ENCODE data around the gene METTL21C. TPM values are rescaled to one million over a fixed set of nuclear protein-coding genes. Genes with fewer than 3 reads are reported as not detected.
A peak's percentile ranks its signal among the peaks of the same experiment; 100 is the strongest.

Gene METTL21C
- under 1 TPM in 1 of 4 donors, not detected in 3; 0.04 TPM for polyA plus RNA-seq
- long read RNA-seq, donor 1: 0 reads
- long read RNA-seq, donor 2: 0 reads
- long read RNA-seq, donor 3: 0 reads
- long read RNA-seq, donor 4: 0 reads
- long read RNA-seq, donor 5: 0 reads
- long read RNA-seq, donor 6: 0 reads
- long read RNA-seq, donor 7: 0 reads
- long read RNA-seq, donor 8: 0 reads
- long read RNA-seq, donor 9: 0 reads
- long read RNA-seq, donor 10: 0 reads

GRCh38 chr13:102694937-102695336, at the start of gene METTL21C:
TSS of gene METTL21C (minus strand) at chr13:102695044. CDS start at chr13:102694498, 546 bp downstream.
- Histone ChIP-seq H3K36me3 (ENCODE audit: control insufficient read depth in 3 of 3, insufficient read depth in 2 of 3, low read depth in 1 of 3, low read length in 3 of 3) (no peaks in the 10 kb centered on the region), H3K27ac (ENCODE audit: low read depth in 1 of 3, low read length in 2 of 3) (no peak within 1 kb of the TSS), H3K4me3 (ENCODE audit: low read depth in 1 of 3, low read length in 3 of 3) (no peak within 1 kb of the TSS), H3K27me3 (ENCODE audit: control insufficient read depth in 3 of 3, insufficient read depth in 3 of 3, low read length in 3 of 3) (peaks cover 0 to 23% (median 7%) of the 10 kb centered on the region in 3 donors), H3K4me1 (ENCODE audit: control insufficient read depth in 3 of 3, insufficient read depth in 2 of 3, low read depth in 1 of 3, low read length in 2 of 3) (no peaks in the 10 kb centered on the region), H3K9me3 (ENCODE audit: control insufficient read depth in 2 of 2, insufficient read depth in 1 of 2, low read depth in 1 of 2, low read length in 1 of 2) (peaks cover 0 to 11% of the 10 kb centered on the region in 2 donors)
- DNase-seq (no peak), FAIRE-seq (no peak)
- WGBS, 3 donors: 79 to 82% (median 82%) methylated on average over 6 of the region's 6 CpGs

GRCh38 chr13:102742506-102742905, 47.7 kb upstream of the METTL21C start:
- no peaks in the 10 kb centered on the region for H3K4me1 ChIP-seq (ENCODE audit: control insufficient read depth in 3 of 3, insufficient read depth in 2 of 3, low read depth in 1 of 3, low read length in 2 of 3)
- DNase-seq (peak in 1 of 2 donors; percentile 10), FAIRE-seq (no peak)
- H3K36me3 ChIP-seq (ENCODE audit: control insufficient read depth in 3 of 3, insufficient read depth in 2 of 3, low read depth in 1 of 3, low read length in 3 of 3): no peaks in the 10 kb centered on the region
- H3K4me3 ChIP-seq (ENCODE audit: low read depth in 1 of 3, low read length in 3 of 3): no peak overlapping the region
- no peak overlapping the region for H3K27ac ChIP-seq (ENCODE audit: low read depth in 1 of 3, low read length in 2 of 3)
- H3K27me3 ChIP-seq (ENCODE audit: control insufficient read depth in 3 of 3, insufficient read depth in 3 of 3, low read length in 3 of 3): no peaks in the 10 kb centered on the region
- peaks cover 0 to 3% of the 10 kb centered on the region in 2 donors for H3K9me3 ChIP-seq (ENCODE audit: control insufficient read depth in 2 of 2, insufficient read depth in 1 of 2, low read depth in 1 of 2, low read length in 1 of 2)

- Histone ChIP-seq H3K27ac (ENCODE audit: low read depth in 1 of 3, low read length in 2 of 3) (no peak overlapping the region), H3K9me3 (ENCODE audit: control insufficient read depth in 2 of 2, insufficient read depth in 1 of 2, low read depth in 1 of 2, low read length in 1 of 2) (peaks cover 0 to 3% of the 10 kb centered on the region in 2 donors), H3K4me1 (ENCODE audit: control insufficient read depth in 3 of 3, insufficient read depth in 2 of 3, low read depth in 1 of 3, low read length in 2 of 3) (no peaks in the 10 kb centered on the region), H3K4me3 (ENCODE audit: low read depth in 1 of 3, low read length in 3 of 3) (no peak overlapping the region), H3K36me3 (ENCODE audit: control insufficient read depth in 3 of 3, insufficient read depth in 2 of 3, low read depth in 1 of 3, low read length in 3 of 3) (no peaks in the 10 kb centered on the region), H3K27me3 (ENCODE audit: control insufficient read depth in 3 of 3, insufficient read depth in 3 of 3, low read length in 3 of 3) (no peaks in the 10 kb centered on the region)
- 45 to 57% (median 52%) methylated on average over 1 of the region's 1 CpG for WGBS, 3 donors
- peak in 1 of 2 donors; percentile 5 for DNase-seq
- no peak for FAIRE-seq
These were observed 47.3 kb upstream of the METTL21C start for GRCh38 chr13:102742101-102742500.

- Histone ChIP-seq H3K27me3 (ENCODE audit: control insufficient read depth in 3 of 3, insufficient read depth in 3 of 3, low read length in 3 of 3) (no peaks in the 10 kb centered on the region), H3K27ac (ENCODE audit: low read depth in 1 of 3, low read length in 2 of 3) (no peak overlapping the region), H3K36me3 (ENCODE audit: control insufficient read depth in 3 of 3, insufficient read depth in 2 of 3, low read depth in 1 of 3, low read length in 3 of 3) (no peaks in the 10 kb centered on the region), H3K4me1 (ENCODE audit: control insufficient read depth in 3 of 3, insufficient read depth in 2 of 3, low read depth in 1 of 3, low read length in 2 of 3) (no peaks in the 10 kb centered on the region), H3K9me3 (ENCODE audit: control insufficient read depth in 2 of 2, insufficient read depth in 1 of 2, low read depth in 1 of 2, low read length in 1 of 2) (no peaks in the 10 kb centered on the region), H3K4me3 (ENCODE audit: low read depth in 1 of 3, low read length in 3 of 3) (no peak overlapping the region)
- peak in 1 of 2 donors; percentile 7 for DNase-seq
- no peak for FAIRE-seq
- WGBS, 3 donors: 23 to 35% (median 25%) methylated on average over 8 of the region's 8 CpGs
These were observed 34.9 kb upstream of the METTL21C start for GRCh38 chr13:102729560-102730270.

GRCh38 chr13:102726430-102726829, 31.6 kb upstream of the METTL21C start:
- no peak for FAIRE-seq
- peak; percentile 11 to 26 for DNase-seq
- H3K4me3 ChIP-seq (ENCODE audit: low read depth in 1 of 3, low read length in 3 of 3): no peak overlapping the region
- no peaks in the 10 kb centered on the region for H3K9me3 ChIP-seq (ENCODE audit: control insufficient read depth in 2 of 2, insufficient read depth in 1 of 2, low read depth in 1 of 2, low read length in 1 of 2)
- no peak overlapping the region for H3K27ac ChIP-seq (ENCODE audit: low read depth in 1 of 3, low read length in 2 of 3)
- no peaks in the 10 kb centered on the region for H3K36me3 ChIP-seq (ENCODE audit: control insufficient read depth in 3 of 3, insufficient read depth in 2 of 3, low read depth in 1 of 3, low read length in 3 of 3)
- no peaks in the 10 kb centered on the region for H3K4me1 ChIP-seq (ENCODE audit: control insufficient read depth in 3 of 3, insufficient read depth in 2 of 3, low read depth in 1 of 3, low read length in 2 of 3)
- 50 to 80% (median 62%) methylated on average over 2 of the region's 2 CpGs for WGBS, 3 donors
- no peaks in the 10 kb centered on the region for H3K27me3 ChIP-seq (ENCODE audit: control insufficient read depth in 3 of 3, insufficient read depth in 3 of 3, low read length in 3 of 3)

GRCh38 chr13:102724923-102725322, 30.1 kb upstream of the METTL21C start:
- FAIRE-seq (no peak), DNase-seq (peak; percentile 14 to 26)
- H3K9me3 ChIP-seq (ENCODE audit: control insufficient read depth in 2 of 2, insufficient read depth in 1 of 2, low read depth in 1 of 2, low read length in 1 of 2): no peaks in the 10 kb centered on the region
- H3K27me3 ChIP-seq (ENCODE audit: control insufficient read depth in 3 of 3, insufficient read depth in 3 of 3, low read length in 3 of 3): no peaks in the 10 kb centered on the region
- WGBS, 3 donors: 68 to 85% (median 77%) methylated on average over 6 of the region's 6 CpGs
- H3K4me3 ChIP-seq (ENCODE audit: low read depth in 1 of 3, low read length in 3 of 3): no peak overlapping the region
- H3K27ac ChIP-seq (ENCODE audit: low read depth in 1 of 3, low read length in 2 of 3): no peak overlapping the region
- no peaks in the 10 kb centered on the region for H3K4me1 ChIP-seq (ENCODE audit: control insufficient read depth in 3 of 3, insufficient read depth in 2 of 3, low read depth in 1 of 3, low read length in 2 of 3)
- no peaks in the 10 kb centered on the region for H3K36me3 ChIP-seq (ENCODE audit: control insufficient read depth in 3 of 3, insufficient read depth in 2 of 3, low read depth in 1 of 3, low read length in 3 of 3)

GRCh38 chr13:102721800-102722231, 27.0 kb upstream of the METTL21C start:
- 41 to 85% (median 43%) methylated on average over 1 of the region's 1 CpG for WGBS, 3 donors
- no peak for FAIRE-seq

GRCh38 chr13:102718746-102719145, 23.9 kb upstream of the METTL21C start:
- FAIRE-seq (no peak), DNase-seq (no peak)
- WGBS, 3 donors: 65 to 74% (median 72%) methylated on average over 2 of the region's 2 CpGs
- Histone ChIP-seq H3K27ac (ENCODE audit: low read depth in 1 of 3, low read length in 2 of 3) (no peak overlapping the region), H3K36me3 (ENCODE audit: control insufficient read depth in 3 of 3, insufficient read depth in 2 of 3, low read depth in 1 of 3, low read length in 3 of 3) (no peaks in the 10 kb centered on the region), H3K27me3 (ENCODE audit: control insufficient read depth in 3 of 3, insufficient read depth in 3 of 3, low read length in 3 of 3) (peaks cover 0 to 2% (median 0%) of the 10 kb centered on the region in 3 donors), H3K9me3 (ENCODE audit: control insufficient read depth in 2 of 2, insufficient read depth in 1 of 2, low read depth in 1 of 2, low read length in 1 of 2) (no peaks in the 10 kb centered on the region), H3K4me1 (ENCODE audit: control insufficient read depth in 3 of 3, insufficient read depth in 2 of 3, low read depth in 1 of 3, low read length in 2 of 3) (no peaks in the 10 kb centered on the region), H3K4me3 (ENCODE audit: low read depth in 1 of 3, low read length in 3 of 3) (no peak overlapping the region)

More at GRCh38 chr13:102721800-102722231, 27.0 kb upstream of the METTL21C start:
- DNase-seq: no peak
- H3K9me3 ChIP-seq (ENCODE audit: control insufficient read depth in 2 of 2, insufficient read depth in 1 of 2, low read depth in 1 of 2, low read length in 1 of 2): no peaks in the 10 kb centered on the region
- H3K27ac ChIP-seq (ENCODE audit: low read depth in 1 of 3, low read length in 2 of 3): no peak overlapping the region
- no peaks in the 10 kb centered on the region for H3K4me1 ChIP-seq (ENCODE audit: control insufficient read depth in 3 of 3, insufficient read depth in 2 of 3, low read depth in 1 of 3, low read length in 2 of 3)
- no peaks in the 10 kb centered on the region for H3K36me3 ChIP-seq (ENCODE audit: control insufficient read depth in 3 of 3, insufficient read depth in 2 of 3, low read depth in 1 of 3, low read length in 3 of 3)
- no peak overlapping the region for H3K4me3 ChIP-seq (ENCODE audit: low read depth in 1 of 3, low read length in 3 of 3)
- peaks cover 0 to 2% (median 0%) of the 10 kb centered on the region in 3 donors for H3K27me3 ChIP-seq (ENCODE audit: control insufficient read depth in 3 of 3, insufficient read depth in 3 of 3, low read length in 3 of 3)

Data from small intestine (tissue), 16 donors.